Hepatocyte (in vitro differentiated cells): ENCODE measurements around the gene ABLIM2.

Experiments used
- CTCF ChIP-seq: fragments of 200-600 bp; sonication (generic); IDR thresholded peaks from 2 replicates; pipeline ENCODE4 v1.5.1; 2016; ENCODE audit warnings: antibody characterized with exemption, mild to moderate bottlenecking; ENCODE audit not compliant: poor library complexity
- EZH2 ChIP-seq: fragments of 200-600 bp; sonication (generic); IDR thresholded peaks from 2 replicates; pipeline ENCODE4 v1.6.1; 2016; ENCODE audit warnings: antibody characterized with exemption, mild to moderate bottlenecking, borderline replicate concordance
- EZH2phosphoT487 ChIP-seq: fragments of 200-600 bp; sonication (generic); IDR thresholded peaks from one replicate; pipeline ENCODE4 v1.6.1; 2018; ENCODE audit warnings: antibody characterized with exemption, mild to moderate bottlenecking, low read depth, moderate library complexity; ENCODE audit not compliant: unreplicated experiment, severe bottlenecking

GRCh38 chr4:8072235-8072968 is 86.2 kb downstream of the ABLIM2 start:
- TF ChIP-seq CTCF: no peak
- no peak for TF ChIP-seq EZH2
- no peak for TF ChIP-seq EZH2phosphoT487
